K562 (cell line): ENCODE data around the gene TSHR. TPM values are rescaled to one million over a fixed set of nuclear protein-coding genes. Genes with fewer than 3 reads are reported as not detected.

Source experiments
- ATAC-seq: fragments of 200-7000 bp; cut with Tn5 transposase; 3 replicates; pipeline ENCODE4 v1.9.1; 2020; ENCODE audit warnings: moderate library complexity
- BruUV-seq: library from RNA; stranded (reverse); fragments of 400-500 nt; replicated peaks from 2 replicates; lab custom pipeline; 2021; lab: Mats Ljungman, UMichigan
- CTCF ChIA-PET: fragments of 300-600 bp; formaldehyde crosslinking; extraction: SDS; loops from one replicate; lab custom pipeline; 2021; ENCODE audit warnings: low intra/inter-chr PET ratio; lab: Yijun Ruan, JAX
- POLR2A ChIA-PET: fragments of 300-600, 350-650 bp; sonication (Branson Sonifier 250); formaldehyde crosslinking; extraction: SDS; loops from one replicate; lab custom pipeline; 2021; ENCODE audit warnings: antibody characterized with exemption, inconsistent platforms; lab: Yijun Ruan, JAX
- DNase-seq, 4 experiments: peaks; one replicate each; pipeline versions ENCODE4 v3.0.0 to v3.0.0-alpha.2; 2011 to 2018; ENCODE audit warnings: low spot score in 3 of 4, mixed read lengths in 3 of 4; ENCODE audit errors: extremely low read depth in 1 of 4
- FAIRE-seq: peaks from 2 replicates; lab custom pipeline; 2011; peaks lifted over from hg19 to GRCh38; lab: Jason Lieb, UNC
- H2AFZ ChIP-seq: 2 replicates; pipeline ENCODE4 v1.6.0; 2011; ENCODE audit warnings: low read depth, low read length, control low read depth, inconsistent platforms
- H3K27ac ChIP-seq: fragments of 200-600 bp; 3 replicates; pipeline ENCODE4 v1.8.0; 2011; ENCODE audit warnings: low read depth, mild to moderate bottlenecking, control low read depth, inconsistent platforms, low read length, moderate library complexity, mixed read lengths; ENCODE audit errors: extremely low read depth
- H3K27me3 ChIP-seq, 2 experiments: fragments of 300-600 bp in 1 of 2; 2 replicates in 1 of 2; 3 replicates in 1 of 2; pipeline versions ENCODE4 v1.6.0 to v1.8.0; 2011; ENCODE audit warnings: inconsistent platforms in 2 of 2, low read length in 2 of 2, mild to moderate bottlenecking in 1 of 2, mixed read lengths in 1 of 2, moderate library complexity in 1 of 2; ENCODE audit not compliant: control insufficient read depth in 2 of 2, insufficient read depth in 2 of 2
- H3K36me3 ChIP-seq: fragments of 300-600 bp; 3 replicates; pipeline ENCODE4 v1.8.0; 2011; ENCODE audit warnings: mild to moderate bottlenecking, low read length, inconsistent platforms; ENCODE audit not compliant: control insufficient read depth, insufficient read depth
- H3K4me1 ChIP-seq, 2 experiments: fragments of 200-600 bp in 1 of 2; replicated peaks in 1 of 2; 2 replicates in 1 of 2; 3 replicates in 1 of 2; pipeline versions ENCODE4 v1.5.1 to v1.8.0; 2011; ENCODE audit warnings: inconsistent platforms in 2 of 2, low read length in 2 of 2, mild to moderate bottlenecking in 1 of 2, mixed read lengths in 1 of 2, moderate library complexity in 1 of 2; ENCODE audit not compliant: control insufficient read depth in 2 of 2, insufficient read depth in 2 of 2
- H3K4me2 ChIP-seq: 2 replicates; pipeline ENCODE4 v1.6.1; 2011; ENCODE audit warnings: low read length, control low read depth, inconsistent platforms, mixed read lengths; ENCODE audit not compliant: insufficient read depth
- H3K4me3 ChIP-seq: fragments of 200-600 bp; sonication (generic), shearing (Covaris generic); 2 replicates; pipeline ENCODE4 v1.5.1; 2016; ENCODE audit warnings: control low read depth, inconsistent platforms
- H3K79me2 ChIP-seq: fragments of 200-600 bp; 3 replicates; pipeline ENCODE4 v1.8.0; 2011; ENCODE audit warnings: low read length, inconsistent platforms; ENCODE audit not compliant: control insufficient read depth, insufficient read depth
- H3K9ac ChIP-seq, 2 experiments: 2 replicates each; pipeline versions ENCODE4 v1.6.0 to v1.6.1; 2011; ENCODE audit warnings: low read depth in 2 of 2, low read length in 2 of 2, control low read depth in 1 of 2, inconsistent platforms in 1 of 2, mild to moderate bottlenecking in 1 of 2, mixed read lengths in 1 of 2; ENCODE audit not compliant: insufficient read depth in 1 of 2
- H3K9me1 ChIP-seq: one replicate; pipeline ENCODE4 v1.6.0; 2011; ENCODE audit warnings: inconsistent platforms, mild to moderate bottlenecking, low read length, moderate library complexity; ENCODE audit not compliant: control insufficient read depth, insufficient read depth
- H3K9me3 ChIP-seq: replicated peaks from 2 replicates; pipeline ENCODE4 v1.5.1; 2011; ENCODE audit warnings: low read depth, low read length, inconsistent platforms; ENCODE audit not compliant: control insufficient read depth, insufficient read depth
- H4K20me1 ChIP-seq: replicated peaks from 2 replicates; pipeline ENCODE4 v1.6.1; 2011; ENCODE audit warnings: low read length, inconsistent platforms, mixed read lengths; ENCODE audit not compliant: control insufficient read depth, insufficient read depth
- BMI1 ChIP-seq: fragments of 150-350 bp; IDR thresholded peaks from 2 replicates; pipeline ENCODE4 v1.6.1; 2014; ENCODE audit warnings: low read length
- BRF2 ChIP-seq: IDR thresholded peaks from 3 replicates; pipeline ENCODE4 v1.6.1; 2011; ENCODE audit warnings: borderline replicate concordance, mild to moderate bottlenecking; ENCODE audit not compliant: insufficient read length, insufficient read depth
- ELF2 ChIP-seq: fragments of 250-450 bp; sonication (Bioruptor Pico); IDR thresholded peaks from 2 replicates; pipeline ENCODE4 v1.5.0; 2021; ENCODE audit warnings: mild to moderate bottlenecking
- MTF1 ChIP-seq: fragments of 250-450 bp; sonication (Bioruptor Pico); IDR thresholded peaks from 2 replicates; pipeline ENCODE4 v1.9.0; 2021; ENCODE audit warnings: moderate library complexity, mild to moderate bottlenecking, inconsistent platforms, borderline replicate concordance
- RFX1 ChIP-seq: fragments of 450-650 bp; IDR thresholded peaks from 2 replicates; pipeline ENCODE4 v1.6.1; 2016; ENCODE audit warnings: mild to moderate bottlenecking, moderate library complexity
- SIN3B ChIP-seq: fragments of 450-650 bp; IDR thresholded peaks from 2 replicates; pipeline ENCODE4 v1.6.1; 2017; ENCODE audit warnings: low read depth, mild to moderate bottlenecking, moderate library complexity
- TOE1 ChIP-seq, 2 experiments: fragments of 450-650 bp in 1 of 2; sonication (generic) in 1 of 2; formaldehyde crosslinking in 1 of 2; IDR thresholded peaks; 2 replicates each; pipeline versions ENCODE4 v1.7.1 to v1.8.0; 2016 to 2022; ENCODE audit warnings: borderline replicate concordance in 2 of 2, mild to moderate bottlenecking in 2 of 2, antibody characterized with exemption in 1 of 2, inconsistent platforms in 1 of 2, low read depth in 1 of 2, missing genetic modification reagents in 1 of 2, moderate library complexity in 1 of 2
- WGBS: fragments of 100-300 bp; shearing (Covaris generic); methylation state at CpG from one replicate; pipeline ENCODE4 v1.1.6; 2016; ENCODE audit warnings: low coverage, mixed read lengths; ENCODE audit not compliant: insufficient coverage; ENCODE audit errors: missing lambda C conversion rate; 5-methylcytosine and 5-hydroxymethylcytosine counted together
- in situ Hi-C: fragments of 300-500 bp; cut with MboI; formaldehyde crosslinking; loops from 4 replicates; pipeline ENCODE4 v1.15.0; 2018; ENCODE audit warnings: inconsistent platforms, mixed read lengths
- intact Hi-C: fragments of 100-400 bp; cut with micrococcal nuclease; formaldehyde crosslinking; loops from 2 replicates; pipeline ENCODE4 v1.14.2; 2022
- polyA plus RNA-seq, 8 experiments: library from polyadenylated mRNA; depleted of rRNA in 4 of 8; stranded (reverse) in 5 of 8; unstranded in 3 of 8; fragments of >200 nt; fragmentation: Nextera tagmentation in 2 of 8; fragmentation: Illumina TruSeq in 1 of 8; extraction: Ambion mirVana in 2 of 8; extraction: Trizol in 1 of 8; gene quantifications; 2 replicates each; pipeline versions ENCODE4 v1.2.1 to v1.2.3, GENCODE V29; 2011 to 2014; ENCODE audit warnings: inconsistent platforms in 1 of 8, missing spikeins in 1 of 8
- total RNA-seq, 7 experiments: library from RNA; depleted of rRNA in 6 of 7; stranded (reverse); fragments of >200 nt in 6 of 7; fragmentation: Illumina TruSeq in 2 of 7; extraction: Trizol in 2 of 7; gene quantifications; 2 replicates each; pipeline versions ENCODE4 v1.2.1 to v1.2.3, GENCODE V29; 2011 to 2021; ENCODE audit warnings: low replicate concordance in 1 of 7
- TF ChIP-seq, protein P1 (sequence below): sonication (generic); formaldehyde crosslinking; IDR thresholded peaks from 2 replicates; pipeline ENCODE4 v1.8.1; 2023; ENCODE audit warnings: mild to moderate bottlenecking, missing genetic modification reagents
- TF ChIP-seq, protein P2 (sequence below), 2 experiments: fragments of 450-650 bp; IDR thresholded peaks; 2 replicates each; pipeline ENCODE4 v1.6.1; 2016; ENCODE audit warnings: mild to moderate bottlenecking in 2 of 2, borderline replicate concordance in 1 of 2, low read depth in 1 of 2, moderate library complexity in 1 of 2

Gene TSHR
- total and polyA plus RNA-seq, 9 of the 15 experiments (the other 6 are each of a cell fraction or from before 2014, with no cell fraction given): 0.01 to 0.10 TPM; not detected in 7

- Histone ChIP-seq H3K9me3 (no peaks in the 10 kb centered on the region), H3K9ac (no peak overlapping the region), H3K4me3 (no peak overlapping the region), H2AFZ (no peak overlapping the region), H4K20me1 (no peaks in the 10 kb centered on the region), H3K9me1 (no peaks in the 10 kb centered on the region)
- ATAC-seq (no peak), DNase-seq (no peak)
- 3% methylated on average over 3 of the region's 3 CpGs for WGBS
- CTCF ChIA-PET: no interaction called here
- TF ChIP-seq ELF2 (CRISPR knock-in tag) (no peak), MTF1 (CRISPR knock-in tag) (no peak), TOE1 (IDR thresholded peaks at IDR 0.05; ENCODE audit: borderline replicate concordance) (no peak), TOE1 (CRISPR knock-in tag; IDR thresholded peaks at IDR 0.05; ENCODE audit: borderline replicate concordance, low read depth) (no peak), BRF2 (no peak), RFX1 (no peak), BMI1 (no peak), SIN3B (no peak)
- TF ChIP-seq, protein P1, sequence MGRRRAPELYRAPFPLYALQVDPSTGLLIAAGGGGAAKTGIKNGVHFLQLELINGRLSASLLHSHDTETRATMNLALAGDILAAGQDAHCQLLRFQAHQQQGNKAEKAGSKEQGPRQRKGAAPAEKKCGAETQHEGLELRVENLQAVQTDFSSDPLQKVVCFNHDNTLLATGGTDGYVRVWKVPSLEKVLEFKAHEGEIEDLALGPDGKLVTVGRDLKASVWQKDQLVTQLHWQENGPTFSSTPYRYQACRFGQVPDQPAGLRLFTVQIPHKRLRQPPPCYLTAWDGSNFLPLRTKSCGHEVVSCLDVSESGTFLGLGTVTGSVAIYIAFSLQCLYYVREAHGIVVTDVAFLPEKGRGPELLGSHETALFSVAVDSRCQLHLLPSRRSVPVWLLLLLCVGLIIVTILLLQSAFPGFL (CRISPR knock-in tag): no peak
- TF ChIP-seq, protein P2, sequence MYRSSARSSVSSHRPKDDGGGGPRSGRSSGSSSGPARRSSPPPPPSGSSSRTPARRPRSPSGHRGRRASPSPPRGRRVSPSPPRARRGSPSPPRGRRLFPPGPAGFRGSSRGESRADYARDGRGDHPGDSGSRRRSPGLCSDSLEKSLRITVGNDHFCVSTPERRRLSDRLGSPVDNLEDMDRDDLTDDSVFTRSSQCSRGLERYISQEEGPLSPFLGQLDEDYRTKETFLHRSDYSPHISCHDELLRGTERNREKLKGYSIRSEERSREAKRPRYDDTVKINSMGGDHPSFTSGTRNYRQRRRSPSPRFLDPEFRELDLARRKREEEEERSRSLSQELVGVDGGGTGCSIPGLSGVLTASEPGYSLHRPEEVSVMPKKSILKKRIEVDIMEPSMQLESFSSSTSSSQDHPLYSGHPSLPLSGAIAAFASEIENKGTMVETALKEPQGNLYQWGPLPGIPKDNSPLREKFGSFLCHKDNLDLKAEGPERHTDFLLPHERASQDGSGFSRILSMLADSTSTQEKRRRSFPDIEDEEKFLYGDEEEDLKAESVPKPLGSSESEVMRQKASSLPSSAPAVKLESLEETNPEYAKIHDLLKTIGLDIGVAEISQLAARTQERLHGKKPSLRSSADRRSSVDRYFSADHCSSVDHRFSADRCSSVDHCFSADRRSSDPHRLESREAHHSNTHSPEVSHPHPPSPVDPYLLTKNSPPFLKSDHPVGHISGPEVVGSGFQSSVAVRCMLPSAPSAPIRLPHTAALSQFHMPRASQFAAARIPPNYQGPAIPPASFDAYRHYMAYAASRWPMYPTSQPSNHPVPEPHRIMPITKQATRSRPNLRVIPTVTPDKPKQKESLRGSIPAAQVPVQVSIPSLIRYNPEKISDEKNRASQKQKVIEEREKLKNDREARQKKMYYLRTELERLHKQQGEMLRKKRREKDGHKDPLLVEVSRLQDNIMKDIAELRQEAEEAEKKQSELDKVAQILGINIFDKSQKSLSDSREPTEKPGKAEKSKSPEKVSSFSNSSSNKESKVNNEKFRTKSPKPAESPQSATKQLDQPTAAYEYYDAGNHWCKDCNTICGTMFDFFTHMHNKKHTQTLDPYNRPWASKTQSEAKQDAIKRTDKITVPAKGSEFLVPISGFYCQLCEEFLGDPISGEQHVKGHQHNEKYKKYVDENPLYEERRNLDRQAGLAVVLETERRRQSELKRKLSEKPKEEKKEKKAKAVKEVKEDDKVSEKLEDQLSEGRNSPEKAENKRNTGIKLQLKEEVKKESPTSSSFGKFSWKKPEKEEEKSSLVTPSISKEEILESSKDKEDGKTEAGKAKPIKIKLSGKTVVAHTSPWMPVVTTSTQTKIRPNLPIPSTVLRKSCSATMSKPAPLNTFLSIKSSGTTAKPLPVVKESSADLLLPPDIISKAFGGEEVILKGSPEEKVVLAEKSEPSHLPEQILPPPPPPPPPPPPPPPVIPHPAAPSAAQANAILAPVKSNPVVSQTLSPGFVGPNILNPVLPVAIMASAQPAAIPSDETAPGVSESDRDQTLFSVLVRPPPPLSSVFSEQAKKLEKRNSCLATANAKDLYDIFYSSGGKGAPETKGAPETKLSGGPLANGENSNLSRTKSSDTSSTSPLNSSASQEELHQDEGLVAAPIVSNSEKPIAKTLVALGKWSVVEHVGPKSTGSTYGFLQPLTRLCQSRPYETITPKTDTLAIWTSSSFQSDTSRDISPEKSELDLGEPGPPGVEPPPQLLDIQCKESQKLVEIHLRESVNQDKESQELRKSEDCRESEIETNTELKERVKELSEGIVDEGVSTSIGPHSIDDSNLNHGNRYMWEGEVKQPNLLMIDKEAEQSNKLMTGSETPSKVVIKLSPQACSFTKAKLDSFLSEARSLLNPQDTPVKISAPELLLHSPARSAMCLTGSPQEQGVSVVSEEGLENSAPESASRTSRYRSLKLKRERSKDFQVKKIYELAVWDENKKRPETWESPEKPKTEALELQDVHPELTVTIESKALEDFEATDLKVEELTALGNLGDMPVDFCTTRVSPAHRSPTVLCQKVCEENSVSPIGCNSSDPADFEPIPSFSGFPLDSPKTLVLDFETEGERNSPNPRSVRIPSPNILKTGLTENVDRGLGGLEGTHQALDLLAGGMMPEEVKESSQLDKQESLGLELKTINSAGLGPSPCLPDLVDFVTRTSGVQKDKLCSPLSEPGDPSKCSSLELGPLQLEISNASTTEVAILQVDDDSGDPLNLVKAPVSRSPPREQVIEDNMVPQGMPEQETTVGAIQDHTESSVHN (IDR thresholded peaks at IDR 0.05; ENCODE audit: borderline replicate concordance in 1 of 2, low read depth in 1 of 2): no peak
- TF ChIP-seq, all 486 proteins: peak for 0
- no TSS peak for BruUV-seq
- Histone ChIP-seq H3K4me2 (no peak overlapping the region), H3K27ac (no peak overlapping the region), H3K4me1 (no peaks in the 10 kb centered on the region), H3K36me3 (no peaks in the 10 kb centered on the region), H3K27me3 (no peaks in the 10 kb centered on the region), H3K79me2 (no peaks in the 10 kb centered on the region)
- in situ Hi-C loops: no loop called here
- intact Hi-C loops: no loop called here
- POLR2A ChIA-PET: no interaction called here
- no peak for FAIRE-seq
Observed at GRCh38 chr14:81031488-81031887, 76.1 kb downstream of the TSHR start.
